Stimulated activated CD4-positive, alpha-beta T cell treated with anti-CD3 and anti-CD28 coated beads, Interleukin-4, amount 100 ng/mL, for 48 hours (primary cell): ENCODE measurements around the gene CNTN2.

Experiments used
- DNase-seq, 2 donors: peaks; one replicate each; pipeline ENCODE4 v3.0.0-alpha.2; 2020; ENCODE audit warnings: low read depth in 2 of 2

The CNTN2 gene

DNA sequence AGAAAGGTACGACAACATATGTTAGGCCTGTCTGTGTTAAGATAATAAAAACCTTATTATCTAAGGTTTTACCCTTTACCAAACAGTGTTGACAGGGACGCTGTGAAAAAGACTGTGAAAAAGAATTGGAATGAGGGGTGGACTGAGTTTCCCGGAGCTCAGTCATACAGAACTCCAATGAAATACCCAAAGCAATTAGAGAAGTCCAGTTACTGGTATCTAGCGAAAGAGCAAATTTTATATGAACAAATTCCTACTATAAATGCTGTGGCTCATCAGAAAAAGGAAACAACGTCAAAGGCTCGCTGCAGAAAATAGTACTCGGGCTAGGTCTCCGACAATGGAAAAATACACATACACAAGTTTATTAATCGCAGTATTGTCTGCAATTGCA is 79.5 kb downstream of the CNTN2 start:
- DNase-seq = no peak

DNA sequence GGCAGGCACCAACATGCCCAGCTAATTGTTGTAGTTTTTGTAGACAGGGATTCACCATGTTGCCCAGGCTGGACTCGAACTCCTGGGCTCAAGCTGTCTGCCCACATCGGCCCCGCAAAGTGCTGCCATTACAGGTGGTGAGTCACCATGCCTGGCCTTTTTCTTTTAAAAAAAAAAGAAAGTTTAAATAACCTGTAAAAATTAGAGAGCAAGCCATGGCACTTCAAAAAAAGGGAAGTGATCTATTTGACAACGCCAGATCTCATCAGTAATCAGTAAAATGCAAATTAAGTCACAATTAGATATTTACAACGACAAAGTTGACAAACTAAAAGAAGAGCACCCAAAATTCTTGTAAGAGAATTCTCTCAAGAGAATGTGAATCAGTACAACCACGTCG is 81.7 kb downstream of the CNTN2 start:
- DNase-seq = no peak

DNA sequence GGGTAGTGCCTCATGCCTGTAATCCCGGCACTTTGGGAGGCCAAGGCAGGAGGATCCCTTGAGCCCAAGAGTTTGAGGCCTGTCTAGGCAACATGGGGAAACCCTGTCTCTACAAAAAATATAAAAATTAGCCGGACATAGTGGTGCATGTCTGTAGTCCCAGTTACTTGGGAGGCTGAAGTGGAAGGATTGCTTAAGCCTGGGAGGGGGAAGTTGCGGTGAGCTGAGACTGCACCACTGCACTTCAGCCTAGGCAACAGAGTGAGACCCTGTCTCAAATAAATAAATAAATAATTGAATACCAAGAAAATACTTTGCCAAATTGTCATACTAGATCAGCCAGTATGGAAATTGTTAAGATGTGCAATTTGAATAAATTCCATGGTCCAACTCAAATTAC is 84.6 kb downstream of the CNTN2 start:
- DNase-seq = no peak
